Posterior cingulate gyrus (tissue), 11 donors: Measurements from ENCODE around the gene CFAP74.
A peak's percentile ranks its signal among the peaks of the same experiment; 100 is the strongest.
"Not testable (repeated sequence)": the region's sequence is repeated elsewhere in the genome, so short reads cannot be mapped to it uniquely, and the experiment has no call there.

ENCODE experiments used
- DNase-seq, 10 donors: peaks; one replicate each; pipeline versions ENCODE4 v3.0.0 to v3.0.0-alpha.2; 2020 to 2021; ENCODE audit warnings: mixed read lengths in 3 of 10
- intact Hi-C: fragments of 100-400 bp; cut with DNase I; formaldehyde crosslinking; loops from one replicate; pipeline ENCODE4 v1.15.1; 2023

CFAP74 gene

GRCh38 chr1:1938613-1939295 is 64.8 kb downstream of the CFAP74 start:
- intact Hi-C loops: no loop called here
- peak in 2 of 10 donors; percentile 51 to 65 for DNase-seq

- DNase-seq: no peak
- intact Hi-C loops: no loop called here
Measured at GRCh38 chr1:1938276-1938573, 65.4 kb downstream of the CFAP74 start.

GRCh38 chr1:1937549-1938275 is 65.9 kb downstream of the CFAP74 start:
- peak in 2 of 10 donors; percentile 41 to 59 for DNase-seq
- intact Hi-C loops: no loop called here

GRCh38 chr1:1937061-1937460 is 66.5 kb downstream of the CFAP74 start:
- DNase-seq: peak in 1 of 10 donors; percentile 30
- intact Hi-C loops: no loop called here

- intact Hi-C loops: not testable (repeated sequence)
Measured at GRCh38 chr1:1934848-1935247, 68.7 kb downstream of the CFAP74 start.

GRCh38 chr1:1929639-1930545 is 73.7 kb downstream of the CFAP74 start:
- DNase-seq: peak in 2 of 10 donors; percentile 70 to 83
- intact Hi-C loops: no loop called here

More at GRCh38 chr1:1934848-1935247, 68.7 kb downstream of the CFAP74 start:
- DNase-seq: not testable (repeated sequence)

- intact Hi-C loops: no loop called here
- no peak for DNase-seq
Measured at GRCh38 chr1:1929102-1929638, 74.4 kb downstream of the CFAP74 start.

GRCh38 chr1:1928231-1929101 is 75.1 kb downstream of the CFAP74 start:
- DNase-seq: peak in 2 of 10 donors; percentile 73 to 76
- intact Hi-C loops: no loop called here

- DNase-seq: peak in 2 of 10 donors; percentile 56 to 76
- intact Hi-C loops: no loop called here
Measured at GRCh38 chr1:1927751-1928150, 75.8 kb downstream of the CFAP74 start.

- DNase-seq: peak in 2 of 10 donors; percentile 40 to 77
- intact Hi-C loops: no loop called here
Measured at GRCh38 chr1:1926886-1927660, 76.5 kb downstream of the CFAP74 start.

- intact Hi-C loops: no loop called here
- DNase-seq: peak in 1 of 10 donors; percentile 62
Measured at GRCh38 chr1:1926346-1926811, 77.2 kb downstream of the CFAP74 start.

- intact Hi-C loops: no loop called here
- DNase-seq: no peak
Measured at GRCh38 chr1:1925437-1926345, 77.9 kb downstream of the CFAP74 start.

GRCh38 chr1:1924849-1925248 is 78.7 kb downstream of the CFAP74 start:
- no peak for DNase-seq
- intact Hi-C loops: no loop called here

- intact Hi-C loops: no loop called here
- DNase-seq: peak in 1 of 10 donors; percentile 77
Measured at GRCh38 chr1:1924386-1924785, 79.2 kb downstream of the CFAP74 start.

- intact Hi-C loops: no loop called here
- peak in 1 of 10 donors; percentile 75 for DNase-seq
Measured at GRCh38 chr1:1922956-1923833, 80.4 kb downstream of the CFAP74 start.

- intact Hi-C loops: no loop called here
- DNase-seq: peak in 1 of 10 donors; percentile 64
Measured at GRCh38 chr1:1922702-1922955, 81.0 kb downstream of the CFAP74 start.
